H1 (cell line): ENCODE results near the gene VPS13D. TPM values are rescaled to one million over a fixed set of nuclear protein-coding genes. Genes with fewer than 3 reads are reported as not detected.

Source experiments
- CTCF ChIA-PET: fragments of 300-600 bp; sonication (Branson Sonifier 250); formaldehyde crosslinking; loops from one replicate; lab custom pipeline; 2021; ENCODE audit not compliant: partially characterized antibody; lab: Charles Lee
- POLR2A ChIA-PET: fragments of 300-600 bp; sonication (Branson Sonifier 250); formaldehyde crosslinking; loops from one replicate; lab custom pipeline; 2021; ENCODE audit warnings: inconsistent platforms; ENCODE audit not compliant: partially characterized antibody; lab: Charles Lee
- DNase-seq, 2 experiments: peaks; one replicate each; pipeline versions ENCODE4 v3.0.0 to v3.0.0-alpha.2; 2010 to 2022; ENCODE audit warnings: low spot score in 2 of 2, low read depth in 1 of 2, mixed read lengths in 1 of 2
- FAIRE-seq: peaks from 2 replicates; lab custom pipeline; 2011; peaks lifted over from hg19 to GRCh38; lab: Jason Lieb, UNC
- H2AFZ ChIP-seq: 2 replicates; pipeline ENCODE4 v1.8.1; 2012; ENCODE audit warnings: low read length, inconsistent platforms
- H2AK5ac ChIP-seq: 2 replicates; pipeline ENCODE4 v1.6.1; 2013; ENCODE audit warnings: low read depth, low read length
- H2BK120ac ChIP-seq: replicated peaks from 2 replicates; pipeline ENCODE3; 2013; ENCODE audit warnings: low read depth, low read length, inconsistent platforms
- H2BK12ac ChIP-seq: 2 replicates; pipeline ENCODE4 v1.6.1; 2013; ENCODE audit warnings: low read depth, low read length
- H2BK15ac ChIP-seq: 2 replicates; pipeline ENCODE4 v1.6.1; 2013; ENCODE audit warnings: low read length
- H2BK20ac ChIP-seq: 2 replicates; pipeline ENCODE4 v1.6.1; 2013; ENCODE audit warnings: low read length
- H2BK5ac ChIP-seq: 2 replicates; pipeline ENCODE4 v1.6.1; 2013; ENCODE audit warnings: low read depth, low read length
- H3K14ac ChIP-seq: 2 replicates; pipeline ENCODE4 v1.6.1; 2013; ENCODE audit warnings: inconsistent platforms; ENCODE audit not compliant: insufficient read length
- H3K18ac ChIP-seq: 2 replicates; pipeline ENCODE4 v1.6.1; 2013; ENCODE audit warnings: low read length; ENCODE audit errors: extremely low read depth
- H3K23ac ChIP-seq: 2 replicates; pipeline ENCODE4 v1.6.1; 2013; ENCODE audit warnings: inconsistent platforms; ENCODE audit not compliant: insufficient read length
- H3K23me2 ChIP-seq: 2 replicates; pipeline ENCODE4 v1.6.1; 2013; ENCODE audit warnings: low read depth, low read length
- H3K27ac ChIP-seq: 2 replicates; pipeline ENCODE4 v1.6.1; 2011; ENCODE audit warnings: low read depth, low read length, inconsistent platforms
- H3K27me3 ChIP-seq, 4 experiments: replicated peaks in 1 of 4; 1 replicate in 1 of 4; 2 replicates in 3 of 4; pipeline versions ENCODE4 v1.6.1 to v1.8.1; 2011 to 2013; ENCODE audit warnings: low read length in 3 of 4, mild to moderate bottlenecking in 3 of 4, inconsistent platforms in 2 of 4, mixed read lengths in 2 of 4, moderate library complexity in 1 of 4; ENCODE audit not compliant: control insufficient read depth in 3 of 4, insufficient read depth in 3 of 4; ENCODE audit errors: extremely low read depth in 1 of 4
- H3K36me3 ChIP-seq, 4 experiments: 2 replicates each; pipeline versions ENCODE4 v1.6.1 to v1.8.1; 2011 to 2013; ENCODE audit warnings: mild to moderate bottlenecking in 4 of 4, low read length in 3 of 4, moderate library complexity in 2 of 4, control low read depth in 1 of 4, inconsistent platforms in 1 of 4; ENCODE audit not compliant: insufficient read depth in 4 of 4, control insufficient read depth in 2 of 4
- H3K4ac ChIP-seq: replicated peaks from 2 replicates; pipeline ENCODE3; 2013; ENCODE audit warnings: low read length, low read depth, mixed read lengths, inconsistent platforms; ENCODE audit not compliant: insufficient read length
- H3K4me1 ChIP-seq, 4 experiments: replicated peaks in 1 of 4; 1 replicate in 1 of 4; 2 replicates in 3 of 4; pipeline versions ENCODE4 v1.6.1 to v1.8.1; 2011 to 2013; ENCODE audit warnings: low read length in 3 of 4, inconsistent platforms in 2 of 4, mixed read lengths in 1 of 4; ENCODE audit not compliant: insufficient read depth in 4 of 4, control insufficient read depth in 3 of 4
- H3K4me2 ChIP-seq, 2 experiments: 2 replicates each; pipeline versions ENCODE4 v1.6.1 to v1.8.1; 2011 to 2013; ENCODE audit warnings: low read depth in 2 of 2, low read length in 2 of 2, control low read depth in 1 of 2, inconsistent platforms in 1 of 2, mild to moderate bottlenecking in 1 of 2; ENCODE audit not compliant: insufficient read depth in 1 of 2
- H3K4me3 ChIP-seq, 4 experiments: fragments of 200-600, 300-600 bp in 1 of 4; sonication (generic), shearing (Covaris generic), sonication (Bioruptor Twin) in 1 of 4; 2 replicates each; pipeline versions ENCODE4 v1.5.1 to v1.8.1; 2011 to 2016; ENCODE audit warnings: low read length in 4 of 4, low read depth in 3 of 4, control low read depth in 2 of 4, inconsistent platforms in 2 of 4, mild to moderate bottlenecking in 2 of 4, mixed read lengths in 1 of 4, moderate library complexity in 1 of 4; ENCODE audit not compliant: insufficient read depth in 2 of 4; ENCODE audit errors: extremely low read depth in 1 of 4
- H3K56ac ChIP-seq: replicated peaks from 2 replicates; pipeline ENCODE3; 2013; ENCODE audit warnings: low read depth, mild to moderate bottlenecking, mixed read lengths, low read length, inconsistent platforms; ENCODE audit not compliant: insufficient read length
- H3K79me1 ChIP-seq: 2 replicates; pipeline ENCODE4 v1.6.1; 2013; ENCODE audit warnings: low read depth, low read length, control low read depth
- H3K79me2 ChIP-seq, 2 experiments: 2 replicates each; pipeline versions ENCODE4 v1.6.1 to v1.8.1; 2012 to 2013; ENCODE audit warnings: low read length in 2 of 2, mild to moderate bottlenecking in 2 of 2, inconsistent platforms in 1 of 2; ENCODE audit not compliant: insufficient read depth in 2 of 2, control insufficient read depth in 1 of 2
- H3K9ac ChIP-seq, 4 experiments: replicated peaks in 1 of 4; 1 replicate in 1 of 4; 2 replicates in 3 of 4; pipeline versions ENCODE4 v1.6.1 to v1.8.1; 2011 to 2013; ENCODE audit warnings: low read depth in 3 of 4, low read length in 3 of 4, control low read depth in 2 of 4, mild to moderate bottlenecking in 2 of 4, moderate library complexity in 2 of 4, inconsistent platforms in 1 of 4; ENCODE audit errors: extremely low read depth in 1 of 4
- H3K9me3 ChIP-seq, 2 experiments: 2 replicates each; pipeline versions ENCODE4 v1.6.1 to v1.8.1; 2012 to 2013; ENCODE audit warnings: mild to moderate bottlenecking in 2 of 2, moderate library complexity in 2 of 2, control low read depth in 1 of 2, inconsistent platforms in 1 of 2, low read depth in 1 of 2, low read length in 1 of 2, mixed read lengths in 1 of 2; ENCODE audit not compliant: insufficient read depth in 2 of 2
- H4K20me1 ChIP-seq, 2 experiments: replicated peaks in 1 of 2; 2 replicates each; pipeline versions ENCODE3 to v1.8.1; 2011 to 2013; ENCODE audit warnings: inconsistent platforms in 2 of 2, low read length in 2 of 2, mild to moderate bottlenecking in 1 of 2; ENCODE audit not compliant: insufficient read depth in 2 of 2, control insufficient read depth in 1 of 2
- H4K5ac ChIP-seq: 2 replicates; pipeline ENCODE4 v1.6.1; 2013; ENCODE audit warnings: low read length, low read depth, mixed read lengths, inconsistent platforms; ENCODE audit not compliant: insufficient read length
- H4K8ac ChIP-seq: 2 replicates; pipeline ENCODE4 v1.8.0; 2013; ENCODE audit warnings: mild to moderate bottlenecking, moderate library complexity, low read length, inconsistent platforms; ENCODE audit not compliant: insufficient read depth; ENCODE audit errors: extremely low read depth
- H4K91ac ChIP-seq: replicated peaks from 2 replicates; pipeline ENCODE3; 2013; ENCODE audit warnings: low read length, mixed read lengths, inconsistent platforms; ENCODE audit not compliant: insufficient read length
- POLR2A ChIP-seq, 2 experiments: IDR thresholded peaks; 1 replicate in 1 of 2; 2 replicates in 1 of 2; pipeline ENCODE4 v1.6.1; 2011; ENCODE audit warnings: low read depth in 2 of 2, low read length in 2 of 2, mild to moderate bottlenecking in 2 of 2; ENCODE audit errors: control extremely low read depth in 1 of 2
- RFX5 ChIP-seq: IDR thresholded peaks from 2 replicates; pipeline ENCODE4 v1.6.1; 2011; ENCODE audit warnings: low read depth, low read length, improper control_type of control experiment, borderline replicate concordance
- WGBS, 2 experiments: shearing (Covaris generic) in 1 of 2; methylation state at CpG; one replicate each; pipeline versions ENCODE4 v1.1.6 to v1.1.7; 2013 to 2015; ENCODE audit warnings: low lambda C conversion rate in 2 of 2, mixed read lengths in 2 of 2, inconsistent platforms in 1 of 2, low coverage in 1 of 2, missing lambda C conversion rate in 1 of 2; ENCODE audit not compliant: insufficient replicate concordance in 2 of 2, insufficient coverage in 1 of 2, insufficient read length in 1 of 2; ENCODE audit errors: extremely low coverage in 1 of 2, missing lambda C conversion rate in 1 of 2; 5-methylcytosine and 5-hydroxymethylcytosine counted together
- polyA plus RNA-seq, 7 experiments: library from polyadenylated mRNA; depleted of rRNA in 3 of 7; stranded (reverse) in 5 of 7; unstranded in 2 of 7; fragments of >200 nt in 5 of 7; fragments of 200-250 nt in 2 of 7; gene quantifications; 1 replicate in 5 of 7; 2 replicates in 1 of 7; 4 replicates in 1 of 7; pipeline versions ENCODE4 v1.2.1 to v1.2.3, GENCODE V29; 2011 to 2013; ENCODE audit warnings: missing spikeins in 2 of 7, mixed read lengths in 2 of 7
- total RNA-seq: library from RNA; stranded (reverse); fragmentation: NEBNext Ultra II Directional; extraction: Animal tissue kit (Norgen Biotek cat#: 25700); gene quantifications from 2 replicates; pipeline ENCODE4 v1.2.1, GENCODE V29; 2021

Gene VPS13D
- total and polyA plus RNA-seq, 2 of the 8 experiments (the other 6 are each of a cell fraction or from before 2014, with no cell fraction given) = 10.9 to 31.2 TPM

- H3K27me3 ChIP-seq = no peaks in the 10 kb centered on the region
- POLR2A ChIA-PET = no interaction called here
Observed at GRCh38 chr1:12504601-12505000, 274.8 kb downstream of the VPS13D start.

More at GRCh38 chr1:12504601-12505000, 274.8 kb downstream of the VPS13D start:
- CTCF ChIA-PET = interaction anchor here (1.2 to 1.9 kb wide), 3 partner anchors 14 to 154 kb away, joined by 3 to 7 read pairs (median 4); no protein-coding TSS in a partner anchor
- no peaks in the 10 kb centered on the region for H3K79me2 ChIP-seq
- no peak overlapping the region for H2BK20ac ChIP-seq
- no peak overlapping the region for H4K91ac ChIP-seq
- no peak overlapping the region for H3K56ac ChIP-seq
- H3K14ac ChIP-seq = no peak overlapping the region
- no peak overlapping the region for H2BK12ac ChIP-seq
- H2BK5ac ChIP-seq = no peak overlapping the region
- no peak overlapping the region for H4K8ac ChIP-seq
- H2BK15ac ChIP-seq = no peak overlapping the region
- no peak for FAIRE-seq
- no peaks in the 10 kb centered on the region for H3K23me2 ChIP-seq
- TF ChIP-seq RFX5 (no peak), POLR2A (IDR thresholded peaks at IDR 0.05; ENCODE audit: control extremely low read depth in 1 of 2, low read depth in 2 of 2, low read length in 2 of 2) (no peak)
- H3K79me1 ChIP-seq = no peaks in the 10 kb centered on the region
- WGBS, 2 experiments = 84% methylated on average over 11 of the region's 11 CpGs; no CpG with 5 or more reads in 1 of the 2 experiments
- no peak overlapping the region for H3K4ac ChIP-seq
- H3K36me3 ChIP-seq = no peaks in the 10 kb centered on the region
- H3K9me3 ChIP-seq = no peaks in the 10 kb centered on the region
- H4K5ac ChIP-seq = no peak overlapping the region
- H4K20me1 ChIP-seq = peaks cover 0 to 1% of the 10 kb centered on the region in 2 experiments
- no peak overlapping the region for H3K18ac ChIP-seq
- no peak overlapping the region for H2BK120ac ChIP-seq
- no peak overlapping the region for H3K4me3 ChIP-seq
- H3K4me2 ChIP-seq = no peak overlapping the region
- no peak overlapping the region for H3K9ac ChIP-seq
- H3K27ac ChIP-seq = no peak overlapping the region
- H2AFZ ChIP-seq = no peak overlapping the region
- H3K23ac ChIP-seq = no peak overlapping the region
- no peak for DNase-seq
- no peak overlapping the region for H2AK5ac ChIP-seq
- peaks cover 0 to 6% (median 2%) of the 10 kb centered on the region in 4 experiments; a peak in 3 of 7 replicates for H3K4me1 ChIP-seq
